GM19099 (cell line): Measurements from ENCODE around the gene CIITA.

Experiments used
- POLR2A ChIP-seq: IDR thresholded peaks from 3 replicates; pipeline ENCODE4 v1.6.1; 2011; ENCODE audit warnings: low read depth; ENCODE audit not compliant: insufficient read length; ENCODE audit errors: extremely low read depth

Gene CIITA

DNA sequence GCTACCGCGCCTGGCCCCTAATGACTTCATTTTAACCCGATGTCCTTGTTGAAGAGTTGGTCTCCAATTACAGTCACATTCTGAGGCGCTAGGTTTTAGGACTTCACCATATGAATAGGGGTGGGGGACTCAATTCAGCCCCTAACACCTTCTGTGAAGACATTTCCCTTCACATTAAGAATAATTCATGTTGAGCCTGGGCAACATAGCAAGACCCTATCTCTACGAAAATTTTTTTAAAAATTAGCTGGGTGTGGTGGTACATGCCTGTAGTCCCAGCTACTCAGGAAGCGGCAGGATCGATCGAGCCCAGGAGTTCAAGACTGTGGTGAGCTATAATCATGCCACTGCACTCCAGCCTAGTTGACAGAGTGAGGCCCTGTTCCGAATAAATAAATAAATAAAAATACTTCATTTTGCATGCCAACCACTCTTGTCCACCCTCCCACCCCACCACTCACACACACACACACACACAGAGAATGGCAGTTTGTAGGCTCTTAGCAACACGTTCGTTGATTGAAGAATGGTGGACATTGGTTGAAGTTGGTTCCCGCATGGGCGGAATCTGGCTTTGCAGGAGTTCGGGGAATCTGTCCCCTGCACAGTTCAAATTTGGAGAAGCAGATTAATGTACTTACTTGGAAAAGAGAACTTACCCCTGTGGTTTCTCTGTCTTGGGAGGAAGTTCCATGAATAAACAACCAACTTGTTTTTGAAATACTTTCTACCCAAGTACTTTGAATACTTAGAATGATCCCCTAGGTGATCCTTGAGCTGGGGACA lies 30.6 kb upstream of the CIITA start:
- no peak for TF ChIP-seq POLR2A

DNA sequence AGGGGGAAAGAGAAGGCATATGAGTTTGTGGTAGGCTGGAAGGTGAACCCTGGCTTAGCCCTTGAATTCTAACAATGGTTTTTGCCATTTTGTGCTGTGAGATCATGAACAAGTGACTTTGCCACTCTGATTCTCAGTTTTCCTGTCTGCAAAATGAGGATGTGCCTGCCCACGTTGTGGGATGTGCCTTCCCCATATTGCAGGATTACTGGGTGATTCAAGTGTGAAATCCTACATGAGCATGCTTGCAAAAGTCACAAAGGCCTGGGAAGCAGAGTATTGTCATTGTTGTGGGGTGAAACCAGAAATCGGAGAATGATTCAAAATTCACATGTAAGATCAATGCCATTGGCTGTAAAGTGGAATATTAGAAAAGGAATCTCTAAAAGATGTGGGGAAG lies 29.8 kb upstream of the CIITA start:
- TF ChIP-seq POLR2A, result no peak

- TF ChIP-seq POLR2A, result no peak
Observed at GRCh38 chr16:10849736-10850477, 27.1 kb upstream of the CIITA start.

GRCh38 chr16:10850478-10850850 lies 26.5 kb upstream of the CIITA start:
- TF ChIP-seq POLR2A, result no peak

DNA sequence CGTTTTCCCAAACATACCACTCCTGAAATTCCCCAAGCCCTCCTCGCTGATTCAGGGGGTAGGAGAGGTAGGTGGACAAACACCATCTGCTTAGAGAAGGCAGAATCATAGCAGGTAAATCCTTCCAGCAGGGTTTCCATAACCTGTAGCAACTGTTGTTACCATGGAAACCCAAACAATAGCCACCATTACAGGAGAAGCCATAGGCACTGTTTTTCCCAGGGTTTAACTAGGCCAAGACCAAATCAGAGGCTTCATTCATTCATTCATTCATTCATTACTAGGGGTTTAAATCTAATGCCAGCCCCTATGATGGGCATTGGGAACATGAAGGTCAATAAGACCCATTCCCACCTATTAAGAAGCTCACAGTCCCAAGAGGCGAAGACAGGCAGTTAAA lies 25.5 kb upstream of the CIITA start:
- no peak for TF ChIP-seq POLR2A

GRCh38 chr16:10852286-10852685 lies 24.7 kb upstream of the CIITA start:
- TF ChIP-seq POLR2A, result no peak

- no peak for TF ChIP-seq POLR2A
Observed at GRCh38 chr16:10852948-10853347, 24.1 kb upstream of the CIITA start.

DNA sequence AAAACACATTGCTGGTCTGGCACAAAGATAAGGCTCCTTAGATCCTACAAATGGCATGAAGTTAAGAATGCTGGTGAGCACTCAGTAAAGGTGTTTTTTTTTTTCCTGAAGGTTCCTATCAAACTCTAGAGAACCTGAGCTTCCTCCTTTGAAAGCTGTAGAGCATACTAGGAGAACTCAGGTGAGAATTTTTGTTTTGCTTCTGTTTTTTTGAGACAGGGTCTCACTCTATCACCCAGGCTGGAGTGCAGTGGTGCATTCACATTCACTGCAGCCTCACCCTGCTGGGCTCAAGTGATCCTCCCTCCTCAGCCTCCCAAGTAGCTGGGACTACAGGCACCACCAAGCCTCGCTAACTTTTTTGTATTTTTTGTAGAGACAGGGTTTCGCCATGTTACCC lies 21.0 kb upstream of the CIITA start:
- no peak for TF ChIP-seq POLR2A

GRCh38 chr16:10858203-10858602 lies 18.8 kb upstream of the CIITA start:
- TF ChIP-seq POLR2A, result no peak

- no peak for TF ChIP-seq POLR2A
Observed at GRCh38 chr16:10859020-10859419, 18.0 kb upstream of the CIITA start.

GRCh38 chr16:10859658-10860057 lies 17.3 kb upstream of the CIITA start:
- no peak for TF ChIP-seq POLR2A

- TF ChIP-seq POLR2A, result no peak
Observed at GRCh38 chr16:10862438-10862837, 14.6 kb upstream of the CIITA start.

DNA sequence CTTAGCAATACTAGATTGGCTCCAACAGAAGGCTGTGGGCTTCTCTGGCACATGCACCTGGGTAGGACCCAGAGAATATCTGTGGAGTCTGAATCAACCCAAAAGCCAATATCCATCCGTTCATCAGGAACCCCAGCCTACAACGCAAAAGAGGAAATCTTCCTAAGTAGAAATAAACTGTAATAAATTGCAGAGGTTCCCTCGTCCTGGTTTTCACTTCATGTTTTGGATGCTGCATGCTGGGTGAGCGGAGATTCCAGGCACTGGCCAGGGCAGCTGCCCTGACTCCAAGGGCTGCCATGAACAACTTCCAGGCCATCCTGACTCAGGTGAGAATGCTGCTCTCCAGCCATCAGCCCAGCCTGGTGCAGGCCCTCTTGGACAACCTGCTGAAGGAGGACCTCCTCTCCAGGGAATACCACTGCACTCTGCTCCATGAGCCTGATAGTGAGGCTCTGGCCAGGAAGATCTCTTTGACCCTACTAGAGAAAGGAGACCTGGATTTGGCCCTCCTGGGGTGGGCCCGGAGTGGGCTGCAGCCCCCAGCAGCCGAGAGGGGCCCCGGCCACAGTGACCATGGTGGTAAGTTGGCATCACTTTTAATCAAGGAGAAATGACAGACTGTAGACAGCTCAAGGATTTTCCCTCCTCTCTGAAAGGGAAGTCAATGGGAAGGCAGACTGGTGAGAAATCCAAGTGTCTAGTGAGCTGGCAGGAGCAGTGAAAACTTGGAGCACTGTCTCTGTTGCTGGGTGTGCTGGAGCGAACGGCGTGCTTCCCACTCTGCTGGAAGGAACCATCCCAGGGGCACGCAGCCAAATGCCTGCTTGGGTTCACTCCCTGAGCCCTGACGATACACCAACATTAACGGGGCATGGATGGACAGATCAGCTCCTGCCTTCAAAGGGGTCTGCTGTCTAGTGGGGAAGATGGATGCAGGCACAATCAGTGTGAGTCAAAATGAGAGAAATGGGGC lies 10.7 kb upstream of the CIITA start:
- TF ChIP-seq POLR2A, result no peak

- no peak for TF ChIP-seq POLR2A
Observed at GRCh38 chr16:10867199-10867598, 9.8 kb upstream of the CIITA start.

DNA sequence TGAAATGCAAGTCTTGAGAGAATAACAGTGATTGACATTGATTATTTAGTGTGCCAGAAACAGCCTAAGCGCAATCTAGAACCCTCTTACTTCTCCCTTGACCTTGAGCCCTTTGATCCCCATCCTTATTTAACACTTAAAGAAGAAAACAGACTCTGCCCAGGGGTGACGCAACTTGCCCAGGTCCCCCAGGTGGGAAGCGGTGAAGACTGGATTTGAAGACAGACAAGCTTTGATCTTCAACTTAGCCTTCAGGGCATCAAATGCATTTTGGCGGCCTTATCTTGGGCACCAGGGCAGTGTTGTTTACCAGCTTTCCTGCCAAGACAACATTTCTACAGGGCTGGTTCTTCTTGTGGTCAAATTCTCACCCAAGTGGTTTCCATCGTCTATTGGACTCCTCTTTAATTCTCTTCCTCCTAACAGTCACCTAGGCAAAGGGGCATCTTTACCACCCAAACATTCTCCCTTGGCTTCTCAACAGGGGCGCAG lies 8.9 kb upstream of the CIITA start:
- no peak for TF ChIP-seq POLR2A
